Loucy (cell line): ENCODE results near the gene PPP2R2B.

Experiments
- EZH2phosphoT487 ChIP-seq: fragments of 200-600 bp; IDR thresholded peaks from 2 replicates; pipeline ENCODE4 v1.6.1; 2018; ENCODE audit warnings: antibody characterized with exemption, mild to moderate bottlenecking, moderate library complexity, borderline replicate concordance
- TF ChIP-seq, protein P1 (sequence below): fragments of 200-600 bp; sonication (generic); conservative IDR thresholded peaks from 2 replicates; pipeline ENCODE4 v1.5.1; 2014; ENCODE audit warnings: mild to moderate bottlenecking, antibody characterized with exemption, low read length

DNA sequence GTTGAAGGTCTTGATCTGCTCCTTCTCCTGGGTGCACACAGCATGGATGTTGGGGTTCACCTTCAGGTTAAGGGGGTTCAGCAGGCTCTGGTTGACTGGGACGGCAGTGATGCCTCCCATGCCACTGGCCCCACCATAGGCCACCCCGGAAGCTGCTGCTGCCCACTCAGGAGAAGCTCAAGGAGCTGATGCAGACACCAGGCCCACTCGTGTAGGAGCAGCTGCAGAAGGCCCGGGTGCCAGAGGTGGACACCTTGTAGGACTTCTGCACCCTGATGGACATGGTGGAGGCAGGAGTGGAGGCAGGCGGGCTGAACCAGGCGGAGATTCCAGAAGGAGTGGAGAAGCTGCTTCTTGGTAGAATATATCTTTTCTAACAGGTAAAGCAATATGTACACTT lies 171.2 kb downstream of the PPP2R2B start:
- TF ChIP-seq, protein P1, sequence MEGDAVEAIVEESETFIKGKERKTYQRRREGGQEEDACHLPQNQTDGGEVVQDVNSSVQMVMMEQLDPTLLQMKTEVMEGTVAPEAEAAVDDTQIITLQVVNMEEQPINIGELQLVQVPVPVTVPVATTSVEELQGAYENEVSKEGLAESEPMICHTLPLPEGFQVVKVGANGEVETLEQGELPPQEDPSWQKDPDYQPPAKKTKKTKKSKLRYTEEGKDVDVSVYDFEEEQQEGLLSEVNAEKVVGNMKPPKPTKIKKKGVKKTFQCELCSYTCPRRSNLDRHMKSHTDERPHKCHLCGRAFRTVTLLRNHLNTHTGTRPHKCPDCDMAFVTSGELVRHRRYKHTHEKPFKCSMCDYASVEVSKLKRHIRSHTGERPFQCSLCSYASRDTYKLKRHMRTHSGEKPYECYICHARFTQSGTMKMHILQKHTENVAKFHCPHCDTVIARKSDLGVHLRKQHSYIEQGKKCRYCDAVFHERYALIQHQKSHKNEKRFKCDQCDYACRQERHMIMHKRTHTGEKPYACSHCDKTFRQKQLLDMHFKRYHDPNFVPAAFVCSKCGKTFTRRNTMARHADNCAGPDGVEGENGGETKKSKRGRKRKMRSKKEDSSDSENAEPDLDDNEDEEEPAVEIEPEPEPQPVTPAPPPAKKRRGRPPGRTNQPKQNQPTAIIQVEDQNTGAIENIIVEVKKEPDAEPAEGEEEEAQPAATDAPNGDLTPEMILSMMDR = no peak
- no peak for TF ChIP-seq EZH2phosphoT487
